ENCODE results near the gene NOTCH4. TPM values are rescaled to one million over a fixed set of nuclear protein-coding genes. Genes with fewer than 3 reads are reported as not detected.

The NOTCH4 gene
- total RNA-seq, 1 donor from 2014 or later = 9.9 TPM

- H3K4me1 ChIP-seq (ENCODE audit: control insufficient read depth in 3 of 3, insufficient read depth in 3 of 3, low read length in 3 of 3) = peaks cover 41 to 68% (median 52%) of the 10 kb centered on the region in 3 donors
- peak overlapping the region; percentile 96 for H3K27ac ChIP-seq (ENCODE audit: low read depth, low read length)
- peak overlapping the region; percentile 76 to 99 (median 94) for H3K4me3 ChIP-seq (ENCODE audit: low read length in 3 of 3)
- H3K9ac ChIP-seq (ENCODE audit: low read depth in 1 of 3, low read length in 3 of 3) = peak overlapping the region; percentile 80 to 95 (median 80)
- no peaks in the 10 kb centered on the region for H3K27me3 ChIP-seq (ENCODE audit: control insufficient read depth in 3 of 3, insufficient read depth in 3 of 3, low read length in 3 of 3)
- H3K36me3 ChIP-seq (ENCODE audit: control insufficient read depth in 3 of 3, insufficient read depth in 3 of 3, low read length in 3 of 3) = peaks cover 18 to 22% (median 19%) of the 10 kb centered on the region in 3 donors
- H3K9me3 ChIP-seq (ENCODE audit: control insufficient read depth in 3 of 3, low read length in 3 of 3) = no peaks in the 10 kb centered on the region
Measured at GRCh38 chr6:32177183-32177787, 46.6 kb downstream of the NOTCH4 start.

- Histone ChIP-seq H3K4me3 (ENCODE audit: low read length in 3 of 3) (peak overlapping the region; percentile 76 to 99 (median 94)), H3K27me3 (ENCODE audit: control insufficient read depth in 3 of 3, insufficient read depth in 3 of 3, low read length in 3 of 3) (no peaks in the 10 kb centered on the region), H3K9me3 (ENCODE audit: control insufficient read depth in 3 of 3, low read length in 3 of 3) (no peaks in the 10 kb centered on the region), H3K36me3 (ENCODE audit: control insufficient read depth in 3 of 3, insufficient read depth in 3 of 3, low read length in 3 of 3) (peaks cover 15 to 18% (median 17%) of the 10 kb centered on the region in 3 donors), H3K9ac (ENCODE audit: low read depth in 1 of 3, low read length in 3 of 3) (peak overlapping the region; percentile 80 to 95 (median 80)), H3K4me1 (ENCODE audit: control insufficient read depth in 3 of 3, insufficient read depth in 3 of 3, low read length in 3 of 3) (peaks cover 37 to 63% (median 46%) of the 10 kb centered on the region in 3 donors), H3K27ac (ENCODE audit: low read depth, low read length) (peak overlapping the region; percentile 96)
Measured at GRCh38 chr6:32176476-32177182, 47.2 kb downstream of the NOTCH4 start.

GRCh38 chr6:32175711-32176475 is 48.0 kb downstream of the NOTCH4 start, which contains the start of gene AGPAT1:
AGPAT1 (minus strand) TSS chr6:32176084; CDS start chr6:32171496, 4,588 bp downstream.
- Histone ChIP-seq H3K27me3 (ENCODE audit: control insufficient read depth in 3 of 3, insufficient read depth in 3 of 3, low read length in 3 of 3) (no peaks in the 10 kb centered on the region), H3K27ac (ENCODE audit: low read depth, low read length) (peak within 1 kb of the TSS; percentile 96), H3K4me1 (ENCODE audit: control insufficient read depth in 3 of 3, insufficient read depth in 3 of 3, low read length in 3 of 3) (peaks cover 37 to 58% (median 42%) of the 10 kb centered on the region in 3 donors), H3K9me3 (ENCODE audit: control insufficient read depth in 3 of 3, low read length in 3 of 3) (no peaks in the 10 kb centered on the region), H3K9ac (ENCODE audit: low read depth in 1 of 3, low read length in 3 of 3) (peak within 1 kb of the TSS; percentile 97 to 98 (median 97)), H3K36me3 (ENCODE audit: control insufficient read depth in 3 of 3, insufficient read depth in 3 of 3, low read length in 3 of 3) (peaks cover 10 to 18% (median 17%) of the 10 kb centered on the region in 3 donors), H3K4me3 (ENCODE audit: low read length in 3 of 3) (peak within 1 kb of the TSS; percentile 76 to 99 (median 94))

GRCh38 chr6:32175322-32175710 is 48.6 kb downstream of the NOTCH4 start:
- Histone ChIP-seq H3K27ac (ENCODE audit: low read depth, low read length) (peak overlapping the region; percentile 96), H3K9ac (ENCODE audit: low read depth in 1 of 3, low read length in 3 of 3) (peak overlapping the region; percentile 97 to 98 (median 97)), H3K36me3 (ENCODE audit: control insufficient read depth in 3 of 3, insufficient read depth in 3 of 3, low read length in 3 of 3) (peaks cover 12 to 19% (median 18%) of the 10 kb centered on the region in 3 donors), H3K4me3 (ENCODE audit: low read length in 3 of 3) (peak overlapping the region; percentile 76 to 99 (median 89)), H3K4me1 (ENCODE audit: control insufficient read depth in 3 of 3, insufficient read depth in 3 of 3, low read length in 3 of 3) (peaks cover 37 to 58% (median 42%) of the 10 kb centered on the region in 3 donors), H3K27me3 (ENCODE audit: control insufficient read depth in 3 of 3, insufficient read depth in 3 of 3, low read length in 3 of 3) (no peaks in the 10 kb centered on the region), H3K9me3 (ENCODE audit: control insufficient read depth in 3 of 3, low read length in 3 of 3) (no peaks in the 10 kb centered on the region)

- H3K27me3 ChIP-seq (ENCODE audit: control insufficient read depth in 3 of 3, insufficient read depth in 3 of 3, low read length in 3 of 3) = no peaks in the 10 kb centered on the region
- H3K4me1 ChIP-seq (ENCODE audit: control insufficient read depth in 3 of 3, insufficient read depth in 3 of 3, low read length in 3 of 3) = peaks cover 34 to 50% (median 35%) of the 10 kb centered on the region in 3 donors
- no peak overlapping the region for H3K27ac ChIP-seq (ENCODE audit: low read depth, low read length)
- peaks cover 16 to 19% (median 18%) of the 10 kb centered on the region in 3 donors for H3K36me3 ChIP-seq (ENCODE audit: control insufficient read depth in 3 of 3, insufficient read depth in 3 of 3, low read length in 3 of 3)
- H3K9me3 ChIP-seq (ENCODE audit: control insufficient read depth in 3 of 3, low read length in 3 of 3) = no peaks in the 10 kb centered on the region
- H3K4me3 ChIP-seq (ENCODE audit: low read length in 3 of 3) = no peak overlapping the region
- no peak overlapping the region for H3K9ac ChIP-seq (ENCODE audit: low read depth in 1 of 3, low read length in 3 of 3)
Measured at GRCh38 chr6:32174416-32174815, 49.5 kb downstream of the NOTCH4 start.

- Histone ChIP-seq H3K9ac (ENCODE audit: low read depth in 1 of 3, low read length in 3 of 3) (no peak overlapping the region), H3K4me1 (ENCODE audit: control insufficient read depth in 3 of 3, insufficient read depth in 3 of 3, low read length in 3 of 3) (peaks cover 26 to 42% (median 27%) of the 10 kb centered on the region in 3 donors), H3K36me3 (ENCODE audit: control insufficient read depth in 3 of 3, insufficient read depth in 3 of 3, low read length in 3 of 3) (peaks cover 23 to 30% (median 29%) of the 10 kb centered on the region in 3 donors), H3K9me3 (ENCODE audit: control insufficient read depth in 3 of 3, low read length in 3 of 3) (no peaks in the 10 kb centered on the region), H3K27ac (ENCODE audit: low read depth, low read length) (no peak overlapping the region), H3K27me3 (ENCODE audit: control insufficient read depth in 3 of 3, insufficient read depth in 3 of 3, low read length in 3 of 3) (no peaks in the 10 kb centered on the region), H3K4me3 (ENCODE audit: low read length in 3 of 3) (no peak overlapping the region)
Measured at GRCh38 chr6:32173051-32173727, 50.7 kb downstream of the NOTCH4 start.

- H3K4me3 ChIP-seq (ENCODE audit: low read length in 3 of 3) = no peak overlapping the region
- H3K4me1 ChIP-seq (ENCODE audit: control insufficient read depth in 3 of 3, insufficient read depth in 3 of 3, low read length in 3 of 3) = peaks cover 11 to 27% (median 14%) of the 10 kb centered on the region in 3 donors
- H3K9ac ChIP-seq (ENCODE audit: low read depth in 1 of 3, low read length in 3 of 3) = peak overlapping the region in 1 of 3 donors; percentile 25
- peaks cover 35 to 47% (median 42%) of the 10 kb centered on the region in 3 donors for H3K36me3 ChIP-seq (ENCODE audit: control insufficient read depth in 3 of 3, insufficient read depth in 3 of 3, low read length in 3 of 3)
- H3K9me3 ChIP-seq (ENCODE audit: control insufficient read depth in 3 of 3, low read length in 3 of 3) = no peaks in the 10 kb centered on the region
- H3K27me3 ChIP-seq (ENCODE audit: control insufficient read depth in 3 of 3, insufficient read depth in 3 of 3, low read length in 3 of 3) = no peaks in the 10 kb centered on the region
- no peak overlapping the region for H3K27ac ChIP-seq (ENCODE audit: low read depth, low read length)
Measured at GRCh38 chr6:32171234-32171633, 52.6 kb downstream of the NOTCH4 start.

GRCh38 chr6:32170294-32170693 is 53.6 kb downstream of the NOTCH4 start:
- Histone ChIP-seq H3K27me3 (ENCODE audit: control insufficient read depth in 3 of 3, insufficient read depth in 3 of 3, low read length in 3 of 3) (no peaks in the 10 kb centered on the region), H3K27ac (ENCODE audit: low read depth, low read length) (no peak overlapping the region), H3K9me3 (ENCODE audit: control insufficient read depth in 3 of 3, low read length in 3 of 3) (no peaks in the 10 kb centered on the region), H3K36me3 (ENCODE audit: control insufficient read depth in 3 of 3, insufficient read depth in 3 of 3, low read length in 3 of 3) (peaks cover 36 to 55% (median 43%) of the 10 kb centered on the region in 3 donors), H3K9ac (ENCODE audit: low read depth in 1 of 3, low read length in 3 of 3) (no peak overlapping the region), H3K4me1 (ENCODE audit: control insufficient read depth in 3 of 3, insufficient read depth in 3 of 3, low read length in 3 of 3) (peaks cover 7 to 20% (median 9%) of the 10 kb centered on the region in 3 donors), H3K4me3 (ENCODE audit: low read length in 3 of 3) (no peak overlapping the region)

GRCh38 chr6:32168807-32169591 is 54.9 kb downstream of the NOTCH4 start:
- no peak overlapping the region for H3K27ac ChIP-seq (ENCODE audit: low read depth, low read length)

More at GRCh38 chr6:32168807-32169591, 54.9 kb downstream of the NOTCH4 start:
- Histone ChIP-seq H3K4me1 (ENCODE audit: control insufficient read depth in 3 of 3, insufficient read depth in 3 of 3, low read length in 3 of 3) (peaks cover 0 to 7% (median 0%) of the 10 kb centered on the region in 3 donors), H3K27me3 (ENCODE audit: control insufficient read depth in 3 of 3, insufficient read depth in 3 of 3, low read length in 3 of 3) (no peaks in the 10 kb centered on the region), H3K36me3 (ENCODE audit: control insufficient read depth in 3 of 3, insufficient read depth in 3 of 3, low read length in 3 of 3) (peaks cover 36 to 57% (median 43%) of the 10 kb centered on the region in 3 donors), H3K9me3 (ENCODE audit: control insufficient read depth in 3 of 3, low read length in 3 of 3) (no peaks in the 10 kb centered on the region), H3K4me3 (ENCODE audit: low read length in 3 of 3) (no peak overlapping the region), H3K9ac (ENCODE audit: low read depth in 1 of 3, low read length in 3 of 3) (no peak overlapping the region)

Data from skeletal muscle tissue (tissue), 4 donors.